ENCODE measurements around the gene DGUOK.

- TF ChIP-seq CTCF (conservative IDR thresholded peaks at IDR 0.05 in 1 of 2, IDR thresholded peaks at IDR 0.05 in 1 of 2; ENCODE audit: extremely low read depth in 1 of 2, insufficient read depth in 1 of 2, low read depth in 1 of 2, low read length in 2 of 2) (no peak), EZH2 (IDR thresholded peaks at IDR 0.05; ENCODE audit: borderline replicate concordance, low read length) (no peak)
Observed at GRCh38 chr2:73977466-73977865, 50.8 kb downstream of the DGUOK start.

All from mammary epithelial cell (primary cell).